Pulmonary artery endothelial cell (primary cell): Measurements from ENCODE around the gene STX3. TPM values are rescaled to one million over a fixed set of nuclear protein-coding genes. Genes with fewer than 3 reads are reported as not detected.
"Not testable (repeated sequence)": the region's sequence is repeated elsewhere in the genome, so short reads cannot be mapped to it uniquely, and the experiment has no call there.

ENCODE experiments used
- DNase-seq: peaks from one replicate; pipeline ENCODE4 v3.0.0-alpha.2; 2011; ENCODE audit warnings: low read depth, low spot score
- total RNA-seq: library from RNA; depleted of rRNA; stranded (reverse); fragments of >200 nt; gene quantifications from 2 replicates; pipeline ENCODE4 v1.2.3, GENCODE V29; 2014

Gene STX3
- total RNA-seq, 1 donor from 2014 or later, result 26.7 TPM

DNA sequence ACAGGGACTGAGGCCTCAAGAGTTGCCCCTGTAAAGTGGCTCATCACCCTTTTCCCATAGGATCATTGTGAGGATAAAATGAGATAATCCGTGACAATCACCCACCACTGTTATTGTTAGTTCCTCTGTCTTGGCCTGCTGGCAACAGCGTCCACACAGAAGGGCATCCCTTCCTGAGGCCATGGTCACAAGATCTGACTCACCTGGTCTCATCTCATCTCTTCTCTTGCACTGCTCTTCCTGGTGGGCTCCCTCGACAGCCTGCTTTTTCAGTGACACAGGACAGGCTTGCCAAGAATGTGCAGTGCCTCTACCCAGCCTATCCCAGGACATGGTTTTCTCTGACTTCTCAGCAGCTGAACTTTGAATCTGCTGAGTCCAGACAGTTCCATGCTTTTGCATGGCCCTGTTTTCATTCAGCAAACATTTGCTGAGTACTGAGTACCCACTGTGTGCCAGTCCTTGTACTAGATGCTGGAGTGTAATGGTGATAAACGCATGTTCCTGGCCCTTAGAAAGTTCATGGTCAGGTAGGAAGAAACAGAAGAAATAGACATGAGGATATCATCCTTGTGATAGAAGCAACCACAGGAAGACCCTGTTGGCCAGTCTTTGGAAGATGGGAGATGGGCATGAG lies 3.3 kb downstream of the STX3 start:
- DNase-seq, result no peak

DNA sequence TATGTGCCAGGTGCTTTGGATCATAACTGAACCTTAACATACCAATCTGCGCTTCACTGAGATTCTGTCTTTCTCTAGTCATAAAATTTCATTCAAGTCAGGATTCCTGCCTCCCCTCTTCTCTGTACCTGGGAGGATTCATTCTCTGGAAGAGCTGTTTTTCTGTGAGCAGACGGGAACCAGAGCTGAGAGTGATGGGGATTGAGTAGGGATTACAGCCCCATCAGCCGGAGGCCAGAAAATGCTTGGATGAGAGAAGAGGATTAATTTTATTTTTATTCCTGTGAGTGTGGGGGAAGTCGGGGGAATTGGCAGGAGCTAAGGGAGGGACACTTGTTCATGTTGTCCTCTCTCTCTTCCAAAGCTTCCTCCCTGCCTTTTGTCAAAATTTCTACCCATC lies 4.7 kb downstream of the STX3 start:
- no peak for DNase-seq

DNA sequence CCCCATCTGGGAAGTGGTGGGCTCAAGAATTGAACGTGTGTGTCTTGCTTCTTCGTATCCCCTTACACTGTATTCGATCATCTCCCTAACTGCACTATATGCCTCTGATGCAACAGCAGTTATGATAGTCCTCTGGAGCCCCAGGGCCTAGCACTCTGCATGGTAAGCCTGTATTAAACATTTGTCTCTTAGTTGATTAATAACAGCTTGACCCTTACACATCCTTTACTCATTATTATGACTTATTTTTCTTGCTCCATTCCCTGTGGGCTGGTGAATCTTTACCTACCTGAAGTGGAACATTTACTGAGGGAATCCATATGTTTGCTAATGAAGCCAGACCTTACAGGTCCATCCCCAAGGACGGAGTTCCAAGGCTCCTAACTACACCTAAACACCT lies 5.6 kb downstream of the STX3 start:
- no peak for DNase-seq

GRCh38 chr11:59761993-59762392 lies 6.8 kb downstream of the STX3 start:
- no peak for DNase-seq

GRCh38 chr11:59765068-59765735 lies 10.0 kb downstream of the STX3 start:
- no peak for DNase-seq

DNA sequence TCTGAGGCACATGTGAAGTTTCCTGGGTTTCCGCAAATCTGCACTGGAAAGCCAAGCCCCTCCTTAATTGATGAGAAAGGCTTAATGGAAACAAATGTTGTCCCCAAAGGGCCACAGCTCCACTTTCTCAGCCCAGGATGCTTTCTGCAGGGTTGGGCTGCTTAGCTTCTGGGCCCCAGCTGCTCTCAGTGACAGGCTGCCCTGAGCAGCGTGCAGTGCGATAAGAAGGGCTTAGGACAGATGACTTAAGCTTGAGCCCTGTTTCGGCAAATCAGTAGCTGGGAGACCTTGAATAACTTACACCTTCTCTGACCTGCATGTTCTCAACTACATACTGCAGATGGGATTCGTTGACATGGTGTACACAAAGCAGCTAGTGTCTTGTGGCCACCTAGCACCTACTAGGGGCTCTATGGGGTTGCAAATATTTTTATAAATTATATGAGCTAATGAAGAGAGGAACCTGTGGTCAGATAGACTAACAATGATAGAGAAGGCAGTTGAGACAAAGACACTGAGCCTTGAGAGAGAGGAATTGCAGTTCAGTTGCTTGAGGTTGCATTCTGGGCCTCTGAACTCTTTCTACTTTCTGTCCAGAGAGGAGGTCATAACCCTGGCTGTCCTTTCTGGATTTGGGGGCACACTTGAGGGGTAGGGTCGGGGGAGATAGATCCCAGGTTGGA lies 11.5 kb downstream of the STX3 start:
- DNase-seq, result no peak

DNA sequence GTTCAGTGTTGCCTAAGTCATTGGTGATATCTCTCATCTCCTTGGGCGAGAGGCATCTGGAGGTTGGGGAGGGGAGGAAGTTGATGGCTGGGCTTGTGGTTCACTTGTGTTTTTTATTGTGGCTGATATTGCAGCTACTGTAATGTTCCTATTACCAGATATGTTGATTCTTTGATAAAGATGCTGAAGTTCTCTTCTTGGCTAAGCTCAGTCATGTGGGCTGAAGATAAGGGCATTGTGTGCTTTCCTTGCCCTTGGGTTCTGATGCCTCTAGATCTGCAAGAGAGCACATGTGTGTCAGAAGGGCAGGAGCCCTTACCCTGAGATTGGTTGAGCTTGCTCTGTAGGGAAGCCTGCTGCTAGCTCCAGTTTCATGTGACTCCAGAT lies 12.0 kb downstream of the STX3 start:
- no peak for DNase-seq

DNA sequence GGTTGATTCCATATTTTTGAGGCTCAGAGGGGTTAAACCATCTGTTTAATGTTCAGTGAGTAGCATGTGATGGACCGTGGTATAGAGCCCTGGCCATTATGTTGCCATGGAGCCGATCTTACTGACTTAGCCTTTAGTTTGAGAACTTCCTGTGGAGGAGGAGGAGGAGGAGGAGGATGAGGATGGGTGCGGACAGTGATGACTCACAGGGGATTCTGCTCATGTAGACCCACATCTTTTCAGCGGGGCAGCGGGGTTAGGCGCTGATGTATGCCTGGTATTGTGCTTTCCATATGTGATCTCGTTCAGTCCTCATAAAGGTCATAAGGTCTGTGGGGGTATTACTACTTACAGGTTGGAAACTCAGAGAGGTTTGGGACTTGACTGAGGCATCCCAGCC lies 13.9 kb downstream of the STX3 start:
- no peak for DNase-seq

DNA sequence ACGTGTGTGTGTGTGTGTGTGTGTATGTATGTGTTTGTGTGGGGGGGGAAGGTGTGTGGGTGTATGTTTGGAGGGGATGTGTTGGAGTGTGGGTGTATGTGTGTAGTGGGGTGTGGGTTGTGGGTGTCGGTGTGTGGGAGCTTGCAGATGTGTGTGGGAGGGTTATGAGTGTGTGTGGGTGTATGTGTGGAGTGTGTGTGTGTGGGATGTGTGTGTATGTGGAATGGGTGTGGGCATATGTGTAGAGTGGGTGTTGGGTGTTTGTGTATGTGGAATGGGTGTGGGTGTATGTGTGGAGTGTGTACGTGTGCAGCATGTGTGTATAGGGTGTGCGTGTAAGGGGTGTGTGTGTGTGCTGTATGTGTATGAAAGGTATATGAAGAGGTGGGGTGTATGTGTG lies 14.7 kb downstream of the STX3 start:
- DNase-seq, result no peak

DNA sequence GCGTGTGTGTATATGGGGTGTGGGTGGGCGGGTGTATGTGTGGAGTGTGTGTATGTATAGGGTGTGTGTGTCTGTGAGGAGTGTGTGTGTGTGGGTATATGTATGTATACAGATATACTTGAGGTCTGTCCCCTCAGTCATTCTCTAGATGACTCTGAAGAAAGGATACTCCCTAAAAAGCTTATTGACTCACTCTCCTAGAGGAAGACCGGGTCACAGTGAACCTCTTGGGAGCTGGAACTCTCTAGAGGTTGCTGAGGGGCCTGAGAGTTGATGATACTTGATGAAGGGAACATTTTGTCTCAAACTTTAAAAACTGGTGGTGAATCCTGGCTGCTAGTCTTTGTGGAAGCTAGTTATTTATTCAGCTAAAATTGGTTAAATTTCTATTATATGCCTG lies 15.1 kb downstream of the STX3 start:
- no peak for DNase-seq

DNA sequence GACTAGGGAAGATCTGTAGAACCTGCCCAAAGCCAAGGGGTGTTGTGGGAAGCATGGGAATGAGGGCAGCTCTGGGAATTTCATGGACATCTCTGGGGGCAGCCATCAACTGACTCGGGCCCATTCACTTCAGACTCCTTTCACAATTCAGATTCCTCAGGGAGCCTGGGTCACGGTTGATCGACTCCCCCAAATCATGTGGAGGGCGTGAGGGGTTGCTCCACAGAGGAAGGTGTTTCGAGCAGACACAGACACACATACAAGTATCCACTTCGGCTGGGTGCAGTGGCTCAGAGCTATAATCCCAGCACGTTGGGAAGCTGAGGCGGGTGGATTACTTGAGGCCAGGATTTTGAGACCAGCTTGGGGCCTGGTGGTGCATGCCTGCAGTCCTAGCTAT lies 15.7 kb downstream of the STX3 start:
- no peak for DNase-seq

DNA sequence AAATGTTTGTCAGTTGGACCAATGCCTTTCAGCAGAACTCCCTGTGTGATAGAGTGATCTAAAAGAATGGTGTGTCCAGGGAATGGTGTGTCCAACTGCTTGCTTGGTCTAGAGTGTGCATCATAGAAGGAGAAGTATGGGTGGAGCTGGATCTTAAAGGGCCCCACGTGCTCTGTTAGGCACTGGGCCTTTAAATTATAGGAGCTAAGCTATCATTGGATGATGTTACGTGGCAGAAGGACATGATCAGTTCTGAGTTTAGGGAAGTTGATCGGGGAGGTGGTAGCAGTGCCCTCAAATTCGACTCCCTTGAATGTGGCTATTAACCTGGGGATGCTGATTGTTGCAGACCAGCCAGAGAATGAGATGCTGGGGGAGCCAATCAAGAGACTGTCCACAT lies 16.4 kb downstream of the STX3 start:
- DNase-seq, result no peak

DNA sequence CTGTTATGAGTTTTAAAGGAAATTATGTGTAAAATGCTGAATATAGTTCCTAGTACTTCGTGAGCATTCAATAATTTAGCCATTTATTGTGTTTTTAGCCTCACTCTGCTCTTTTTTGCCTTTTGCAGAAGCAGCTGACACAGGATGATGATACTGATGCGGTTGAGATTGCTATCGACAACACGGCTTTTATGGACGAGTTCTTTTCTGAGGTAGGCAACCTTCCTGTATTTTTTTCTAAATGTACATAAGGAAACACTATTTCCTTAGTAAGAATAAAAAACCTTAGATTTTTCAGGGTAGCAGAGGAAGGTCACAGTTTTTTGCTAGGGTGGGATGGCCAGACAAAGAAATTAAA lies 17.9 kb downstream of the STX3 start:
- DNase-seq, result no peak

DNA sequence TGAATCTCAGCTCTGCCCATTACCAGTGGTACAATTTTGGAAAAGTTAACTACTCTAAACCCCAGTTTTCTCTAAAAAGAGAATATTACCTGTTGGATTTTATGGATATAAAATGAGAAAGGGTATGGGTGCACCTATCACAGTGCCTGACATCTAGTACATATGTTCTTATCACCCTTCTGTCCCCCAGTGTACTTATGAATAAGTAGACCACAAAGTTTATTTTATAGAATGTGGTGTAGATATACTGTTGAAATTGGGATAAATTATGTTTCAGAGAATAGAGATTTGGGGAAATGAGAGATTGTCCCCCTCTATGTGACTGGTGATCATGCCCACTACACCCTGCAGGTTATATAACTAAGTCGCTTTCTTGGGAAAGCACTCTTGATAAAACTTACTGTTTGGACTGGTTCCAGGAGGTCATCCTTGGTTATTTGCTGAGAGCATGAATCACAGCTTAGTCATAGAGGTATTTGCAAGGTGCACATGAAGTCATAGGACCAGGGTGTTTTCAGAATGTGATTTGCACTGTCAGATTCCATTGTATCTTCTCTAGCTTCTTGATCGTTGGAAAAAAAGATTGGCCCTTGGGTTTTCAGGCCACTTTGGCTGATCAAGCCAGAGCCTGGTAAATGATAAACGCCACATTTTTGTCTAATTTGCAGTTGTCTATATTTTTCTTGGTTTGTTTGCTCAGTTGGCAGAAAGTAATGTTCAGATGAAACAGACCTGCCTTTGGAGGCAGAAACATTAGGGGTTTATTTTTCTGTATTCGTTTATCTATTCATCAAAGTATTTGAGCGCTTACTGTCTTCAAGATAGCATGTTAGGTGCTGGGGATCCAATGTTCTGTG lies 21.3 kb downstream of the STX3 start:
- DNase-seq, result peak; percentile 63

DNA sequence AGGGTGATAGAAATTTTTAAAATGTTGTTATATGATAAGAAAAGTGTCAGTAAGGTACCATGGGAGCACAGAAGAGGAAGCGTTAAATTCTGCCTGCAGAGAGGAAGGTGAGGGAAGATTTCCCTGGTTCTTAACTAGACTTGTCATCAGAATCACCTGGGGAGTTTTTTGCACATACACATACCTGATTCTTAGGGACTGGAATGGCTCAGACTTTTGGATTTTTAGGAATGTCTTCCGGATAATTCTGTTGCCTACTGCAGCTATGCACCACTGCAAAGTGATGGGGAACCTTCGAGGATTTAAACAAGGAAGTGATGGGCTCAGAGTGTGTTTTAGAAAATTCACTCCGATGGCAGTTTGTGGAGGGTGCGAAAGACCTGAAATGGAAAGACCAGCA lies 21.9 kb downstream of the STX3 start:
- no peak for DNase-seq

GRCh38 chr11:59778122-59778521 lies 22.9 kb downstream of the STX3 start:
- DNase-seq, result no peak

DNA sequence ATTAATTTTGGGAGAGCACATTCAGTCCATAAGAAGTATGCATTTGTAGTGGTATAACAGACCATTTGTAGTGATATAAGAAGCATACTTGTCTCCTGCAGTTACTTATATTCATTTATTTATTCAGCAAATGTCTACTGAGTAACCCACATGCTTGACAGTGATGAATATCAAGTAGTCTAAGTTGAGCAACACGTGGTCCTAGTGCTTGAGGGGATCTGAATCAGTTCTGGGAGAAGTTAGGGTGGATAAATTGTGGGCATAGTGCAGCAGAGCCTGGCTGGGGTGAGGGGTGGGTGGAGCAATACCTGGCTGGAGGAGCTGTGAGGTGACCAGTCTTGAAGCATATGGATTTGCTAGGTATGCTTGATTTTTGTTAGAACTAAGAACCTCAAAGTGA lies 24.3 kb downstream of the STX3 start:
- no peak for DNase-seq

DNA sequence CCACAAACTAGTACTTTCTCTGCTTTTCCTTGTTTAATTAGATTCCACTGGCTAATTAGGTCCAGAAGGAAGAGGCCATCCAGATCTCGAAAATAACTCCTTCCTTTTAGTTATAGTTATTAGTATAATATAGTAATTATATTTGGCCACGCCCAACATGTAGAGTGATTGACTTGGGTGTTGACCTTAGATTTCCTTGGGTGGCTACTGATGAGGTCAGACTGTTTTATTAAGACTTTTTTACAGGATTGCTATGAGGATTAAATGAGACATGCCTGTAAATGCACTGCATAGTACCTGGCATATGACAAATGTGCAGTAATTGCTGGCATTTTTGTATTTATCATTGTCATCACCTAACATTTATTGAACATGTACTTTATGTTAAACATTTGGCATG lies 26.9 kb downstream of the STX3 start:
- no peak for DNase-seq

GRCh38 chr11:59783632-59784090 lies 28.5 kb downstream of the STX3 start:
- DNase-seq, result no peak

DNA sequence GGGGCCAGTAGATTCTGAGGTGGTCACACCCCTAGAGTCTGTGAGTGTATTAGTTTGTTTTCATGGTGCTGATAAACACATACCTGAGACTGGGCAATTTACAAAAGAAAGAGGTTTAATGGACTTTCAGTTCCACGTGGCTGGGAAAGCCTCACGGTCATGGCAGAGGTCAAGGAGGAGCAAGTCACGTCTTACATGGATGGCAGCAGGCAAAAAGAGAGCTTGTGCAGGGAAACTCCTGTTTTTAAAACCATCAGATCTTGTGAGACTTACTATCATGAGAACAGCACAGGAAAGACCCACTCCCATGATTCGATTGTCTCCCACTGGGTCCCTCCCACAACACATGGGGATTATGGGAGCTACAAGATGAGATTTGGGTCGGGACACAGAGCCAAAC lies 29.3 kb downstream of the STX3 start:
- not testable (repeated sequence) for DNase-seq

DNA sequence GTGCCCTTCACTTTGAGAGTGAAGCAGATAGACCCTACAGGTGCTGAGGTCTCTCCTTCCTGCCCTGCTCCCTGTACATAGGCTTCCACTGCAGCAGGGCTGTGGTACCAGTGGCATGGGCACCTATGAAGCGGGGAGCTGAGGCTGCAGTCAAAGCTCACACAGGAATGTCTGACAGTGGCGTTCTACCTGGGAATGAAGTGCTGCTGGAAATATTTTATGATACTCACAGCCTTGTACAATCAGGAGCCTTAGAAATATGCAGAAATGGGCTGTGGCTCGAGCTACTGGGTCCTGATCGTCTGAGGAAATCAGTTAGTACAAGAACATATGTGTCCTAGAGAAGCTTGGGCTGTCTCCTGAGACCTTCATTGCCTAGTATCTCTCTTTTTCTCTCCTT lies 30.6 kb downstream of the STX3 start:
- DNase-seq, result no peak

DNA sequence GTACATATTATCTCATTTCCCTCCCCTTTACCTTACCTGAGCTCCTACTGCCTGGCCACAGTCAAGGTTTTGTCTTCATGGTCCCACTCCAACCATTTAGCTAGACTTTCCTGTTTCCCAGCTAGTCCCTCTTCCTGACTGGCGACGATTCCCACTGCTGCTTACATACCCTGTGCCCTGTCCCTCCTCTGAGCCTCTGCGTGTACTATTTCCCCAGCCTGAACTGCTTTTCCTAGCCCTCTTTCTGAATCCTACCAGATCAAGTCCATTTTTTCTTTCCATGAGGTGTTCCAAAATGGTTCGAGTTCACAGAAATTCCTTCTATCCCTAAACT lies 32.0 kb downstream of the STX3 start:
- no peak for DNase-seq
